ENCODE results near the gene TTLL1.

DNA sequence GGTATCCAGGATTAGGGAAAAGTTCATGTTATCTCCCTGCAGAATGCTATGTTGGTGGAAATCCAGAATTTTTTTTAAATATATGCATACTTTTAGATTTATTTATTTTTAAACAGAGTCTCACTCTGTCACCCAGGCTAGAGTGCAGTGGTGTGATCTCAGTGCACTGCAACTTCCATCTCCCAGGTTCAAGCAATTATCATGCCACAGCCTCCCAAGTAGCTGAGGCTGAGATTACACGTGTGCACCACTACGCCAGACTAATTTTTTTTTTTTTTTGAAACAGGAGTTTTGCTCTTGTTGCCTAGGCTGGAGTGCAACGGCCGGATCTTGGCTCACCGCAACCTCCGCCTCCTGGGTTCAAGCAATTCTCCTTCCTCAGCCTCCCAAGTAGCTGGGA, 76.8 kb downstream of the TTLL1 start:
- TF ChIP-seq, protein P1, sequence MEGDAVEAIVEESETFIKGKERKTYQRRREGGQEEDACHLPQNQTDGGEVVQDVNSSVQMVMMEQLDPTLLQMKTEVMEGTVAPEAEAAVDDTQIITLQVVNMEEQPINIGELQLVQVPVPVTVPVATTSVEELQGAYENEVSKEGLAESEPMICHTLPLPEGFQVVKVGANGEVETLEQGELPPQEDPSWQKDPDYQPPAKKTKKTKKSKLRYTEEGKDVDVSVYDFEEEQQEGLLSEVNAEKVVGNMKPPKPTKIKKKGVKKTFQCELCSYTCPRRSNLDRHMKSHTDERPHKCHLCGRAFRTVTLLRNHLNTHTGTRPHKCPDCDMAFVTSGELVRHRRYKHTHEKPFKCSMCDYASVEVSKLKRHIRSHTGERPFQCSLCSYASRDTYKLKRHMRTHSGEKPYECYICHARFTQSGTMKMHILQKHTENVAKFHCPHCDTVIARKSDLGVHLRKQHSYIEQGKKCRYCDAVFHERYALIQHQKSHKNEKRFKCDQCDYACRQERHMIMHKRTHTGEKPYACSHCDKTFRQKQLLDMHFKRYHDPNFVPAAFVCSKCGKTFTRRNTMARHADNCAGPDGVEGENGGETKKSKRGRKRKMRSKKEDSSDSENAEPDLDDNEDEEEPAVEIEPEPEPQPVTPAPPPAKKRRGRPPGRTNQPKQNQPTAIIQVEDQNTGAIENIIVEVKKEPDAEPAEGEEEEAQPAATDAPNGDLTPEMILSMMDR (IDR thresholded peaks at IDR 0.05; ENCODE audit: low read depth, low read length, poor library complexity, severe bottlenecking), result no peak
- no peak for TF ChIP-seq EZH2phosphoT487 (IDR thresholded peaks at IDR 0.05; ENCODE audit: borderline replicate concordance, low read length)

All from DOHH2 (cell line).